AG09309 (cell line): Measurements from ENCODE around the gene LRRC25.
A peak's percentile ranks its signal among the peaks of the same experiment; 100 is the strongest.
"Not testable (repeated sequence)": the region's sequence is repeated elsewhere in the genome, so short reads cannot be mapped to it uniquely, and the experiment has no call there.

Experiments
- DNase-seq: peaks from one replicate; pipeline ENCODE4 v3.0.0-alpha.2; 2010; ENCODE audit warnings: low read depth
- H3K4me3 ChIP-seq: 2 replicates; pipeline ENCODE4 v1.5.1; 2011; ENCODE audit warnings: mild to moderate bottlenecking, low read depth, low read length, moderate library complexity; ENCODE audit not compliant: control insufficient read depth
- TF ChIP-seq, protein P1 (sequence below): IDR thresholded peaks from 2 replicates; pipeline ENCODE4 v1.5.1; 2011; ENCODE audit warnings: mild to moderate bottlenecking, low read depth, low read length, inconsistent platforms; ENCODE audit not compliant: insufficient read depth, control insufficient read depth; ENCODE audit errors: missing control alignments

LRRC25 gene

DNA sequence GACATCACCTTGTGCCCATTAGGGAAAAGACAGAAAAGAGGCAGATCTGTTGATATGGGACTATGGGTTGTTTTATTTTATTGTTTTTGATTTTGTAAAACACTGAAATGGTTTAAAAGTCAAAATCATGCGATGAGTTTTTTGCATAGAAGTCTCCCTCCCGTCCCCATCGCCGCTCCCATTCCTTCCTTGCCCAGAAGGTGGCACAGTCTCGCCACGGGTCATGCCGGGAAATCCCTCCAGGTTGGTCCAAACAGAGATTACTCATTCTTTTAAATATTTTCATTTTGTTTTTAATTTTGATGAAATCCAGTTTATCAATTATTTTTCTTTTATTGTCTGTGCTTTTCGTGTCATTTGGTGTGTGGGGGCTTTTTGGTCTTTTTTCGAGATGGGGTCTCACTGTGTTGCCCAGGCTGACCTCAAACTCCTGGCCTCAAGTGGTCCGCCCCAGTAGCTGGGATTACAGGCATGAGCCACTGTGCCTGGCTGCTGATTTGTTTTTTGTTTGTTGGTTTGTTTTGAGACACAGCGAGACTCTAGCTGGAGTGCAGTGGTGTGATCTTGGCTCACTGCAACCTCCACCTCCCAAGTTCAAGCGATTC lies 47.8 kb downstream of the LRRC25 start:
- peak; percentile 18 for DNase-seq
- TF ChIP-seq, protein P1, sequence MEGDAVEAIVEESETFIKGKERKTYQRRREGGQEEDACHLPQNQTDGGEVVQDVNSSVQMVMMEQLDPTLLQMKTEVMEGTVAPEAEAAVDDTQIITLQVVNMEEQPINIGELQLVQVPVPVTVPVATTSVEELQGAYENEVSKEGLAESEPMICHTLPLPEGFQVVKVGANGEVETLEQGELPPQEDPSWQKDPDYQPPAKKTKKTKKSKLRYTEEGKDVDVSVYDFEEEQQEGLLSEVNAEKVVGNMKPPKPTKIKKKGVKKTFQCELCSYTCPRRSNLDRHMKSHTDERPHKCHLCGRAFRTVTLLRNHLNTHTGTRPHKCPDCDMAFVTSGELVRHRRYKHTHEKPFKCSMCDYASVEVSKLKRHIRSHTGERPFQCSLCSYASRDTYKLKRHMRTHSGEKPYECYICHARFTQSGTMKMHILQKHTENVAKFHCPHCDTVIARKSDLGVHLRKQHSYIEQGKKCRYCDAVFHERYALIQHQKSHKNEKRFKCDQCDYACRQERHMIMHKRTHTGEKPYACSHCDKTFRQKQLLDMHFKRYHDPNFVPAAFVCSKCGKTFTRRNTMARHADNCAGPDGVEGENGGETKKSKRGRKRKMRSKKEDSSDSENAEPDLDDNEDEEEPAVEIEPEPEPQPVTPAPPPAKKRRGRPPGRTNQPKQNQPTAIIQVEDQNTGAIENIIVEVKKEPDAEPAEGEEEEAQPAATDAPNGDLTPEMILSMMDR, result peak; percentile 91
- H3K4me3 ChIP-seq, result no peak overlapping the region

- not testable (repeated sequence) for DNase-seq, H3K4me3 ChIP-seq
Observed at GRCh38 chr19:18348818-18349339, 48.5 kb downstream of the LRRC25 start.

GRCh38 chr19:18348171-18348570 lies 49.3 kb downstream of the LRRC25 start:
- TF ChIP-seq, protein P1, result no peak
- DNase-seq, result no peak
- H3K4me3 ChIP-seq, result no peak overlapping the region

- no peak overlapping the region for H3K4me3 ChIP-seq
- no peak for DNase-seq
- TF ChIP-seq, protein P1, result no peak
Observed at GRCh38 chr19:18346091-18346490, 51.3 kb downstream of the LRRC25 start.

DNA sequence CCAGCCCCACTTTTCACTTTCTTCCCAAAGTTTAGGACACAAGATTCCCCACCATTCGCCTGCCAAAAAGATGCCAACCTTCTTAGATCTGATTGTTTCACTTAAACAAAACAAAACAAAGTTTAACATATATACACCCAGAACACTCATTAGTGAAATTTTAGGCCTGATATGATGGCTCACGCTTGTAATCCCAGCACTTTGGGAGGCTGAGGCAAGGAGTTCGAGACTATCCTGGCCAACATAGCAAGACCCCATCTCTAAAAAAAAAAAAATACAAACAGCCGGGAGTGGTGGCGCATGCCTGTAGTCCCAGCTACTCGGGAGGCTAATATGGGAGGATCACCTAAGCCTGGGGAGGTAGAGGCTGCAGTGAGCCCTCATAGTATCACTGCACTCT lies 52.1 kb downstream of the LRRC25 start:
- TF ChIP-seq, protein P1, result no peak
- H3K4me3 ChIP-seq, result no peak overlapping the region

GRCh38 chr19:18344582-18344950 lies 52.9 kb downstream of the LRRC25 start:
- TF ChIP-seq, protein P1, result no peak
- DNase-seq, result no peak
- H3K4me3 ChIP-seq, result no peak overlapping the region

More for the DNA sequence above, 52.1 kb downstream of the LRRC25 start:
- DNase-seq, result no peak

GRCh38 chr19:18342090-18342632 lies 55.3 kb downstream of the LRRC25 start:
- H3K4me3 ChIP-seq, result no peak overlapping the region
- DNase-seq, result no peak
- TF ChIP-seq, protein P1, result no peak
